ENCODE data around the gene SLX4IP.

Gene SLX4IP

GRCh38 chr20:10639077-10639736 lies 204.1 kb downstream of the SLX4IP start:
- DNase-seq, result no peak

GRCh38 chr20:10639737-10640556 lies 204.8 kb downstream of the SLX4IP start:
- DNase-seq, result no peak

- DNase-seq, result no peak
Measured at GRCh38 chr20:10640897-10641296, 205.8 kb downstream of the SLX4IP start.

- DNase-seq, result no peak
Measured at GRCh38 chr20:10641467-10641866, 206.4 kb downstream of the SLX4IP start.

DNA sequence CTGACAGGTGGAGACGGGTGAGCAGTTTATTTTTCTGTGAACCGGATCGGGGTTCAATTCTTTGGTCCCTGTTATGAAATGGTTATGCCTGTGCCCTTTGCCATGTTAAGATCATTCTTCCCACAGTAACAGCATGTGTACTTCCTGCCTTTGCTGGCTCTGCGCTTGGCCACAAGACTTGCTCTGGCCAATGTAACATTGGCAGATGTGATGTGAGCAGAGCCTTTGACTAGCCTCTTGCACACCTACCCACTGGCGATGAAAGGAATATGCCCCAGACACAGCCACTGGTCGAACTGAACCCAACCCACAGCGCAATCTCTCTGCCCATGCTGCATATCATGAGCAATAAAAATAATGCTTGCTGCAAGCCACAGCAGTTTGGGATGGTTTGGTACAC lies 206.8 kb downstream of the SLX4IP start:
- DNase-seq, result no peak

GRCh38 chr20:10642856-10643559 lies 207.9 kb downstream of the SLX4IP start:
- no peak for DNase-seq

- no peak for DNase-seq
Measured at GRCh38 chr20:10643560-10643873, 208.4 kb downstream of the SLX4IP start.

- DNase-seq, result no peak
Measured at GRCh38 chr20:10644458-10645204, 209.5 kb downstream of the SLX4IP start.

GRCh38 chr20:10645205-10645570 lies 210.1 kb downstream of the SLX4IP start:
- DNase-seq, result no peak

DNA sequence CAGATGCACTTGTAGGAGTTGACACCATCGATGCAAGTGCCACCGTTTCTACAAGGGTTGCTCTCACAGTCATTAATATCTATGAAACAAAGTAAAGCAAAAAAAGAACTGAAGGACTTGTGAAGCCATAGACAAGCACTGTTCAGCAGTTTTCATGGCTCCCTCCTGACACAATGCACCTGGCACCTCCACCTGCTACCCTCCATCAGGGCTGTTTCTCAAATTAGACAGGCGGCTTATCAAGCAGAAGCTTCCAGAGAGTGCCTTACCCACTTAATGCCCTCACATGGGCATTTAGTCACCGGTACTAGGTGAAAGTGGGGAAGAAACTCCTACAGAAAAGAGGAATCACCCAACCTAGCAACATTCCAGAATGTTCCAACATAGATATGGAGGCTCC lies 210.9 kb downstream of the SLX4IP start:
- no peak for DNase-seq

DNA sequence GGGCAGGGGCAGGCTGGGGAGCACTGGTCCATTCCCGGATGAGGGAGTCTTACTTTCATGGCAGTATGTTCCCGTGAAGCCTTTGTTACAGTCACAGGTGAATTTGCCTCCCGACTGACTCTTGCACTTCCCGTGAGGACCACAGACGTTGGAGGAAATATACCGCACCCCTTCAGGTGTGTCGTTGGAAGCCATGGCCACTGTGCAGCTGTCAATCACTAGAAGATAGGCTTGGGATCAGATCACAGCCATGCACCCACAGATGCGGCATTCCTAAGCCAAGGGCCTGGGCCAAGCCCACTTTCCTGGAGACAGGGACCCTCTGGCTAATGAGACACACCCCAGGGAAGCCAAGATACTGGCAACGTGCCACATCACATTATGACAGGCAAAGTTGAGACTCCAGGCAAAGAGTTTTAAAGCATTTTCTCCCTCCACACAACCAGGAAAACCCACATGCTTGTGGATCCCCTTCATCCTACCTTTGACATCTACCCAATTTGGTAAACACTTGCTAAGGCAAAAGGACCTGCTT lies 211.8 kb downstream of the SLX4IP start:
- no peak for DNase-seq

GRCh38 chr20:10647471-10647870 lies 212.4 kb downstream of the SLX4IP start:
- DNase-seq, result no peak

DNA sequence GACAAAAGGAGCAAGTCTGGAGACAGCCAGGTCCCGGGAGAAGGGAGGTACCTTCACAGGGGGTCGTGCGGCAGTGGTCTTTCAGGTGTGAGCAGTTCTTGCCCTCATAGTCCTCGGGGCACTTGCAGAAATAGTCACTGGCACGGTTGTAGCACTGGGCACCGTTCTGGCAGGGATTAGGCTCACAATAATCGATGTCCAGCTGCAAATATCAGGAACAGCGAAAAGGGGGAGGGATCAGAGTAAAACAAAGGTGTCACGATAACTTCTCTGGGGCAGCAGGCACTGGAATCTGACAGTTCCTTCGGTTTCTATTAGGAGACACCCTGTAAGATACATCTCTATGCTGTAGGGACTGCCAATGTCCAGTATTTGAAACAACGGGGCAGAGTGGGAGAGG lies 212.8 kb downstream of the SLX4IP start:
- DNase-seq, result no peak

DNA sequence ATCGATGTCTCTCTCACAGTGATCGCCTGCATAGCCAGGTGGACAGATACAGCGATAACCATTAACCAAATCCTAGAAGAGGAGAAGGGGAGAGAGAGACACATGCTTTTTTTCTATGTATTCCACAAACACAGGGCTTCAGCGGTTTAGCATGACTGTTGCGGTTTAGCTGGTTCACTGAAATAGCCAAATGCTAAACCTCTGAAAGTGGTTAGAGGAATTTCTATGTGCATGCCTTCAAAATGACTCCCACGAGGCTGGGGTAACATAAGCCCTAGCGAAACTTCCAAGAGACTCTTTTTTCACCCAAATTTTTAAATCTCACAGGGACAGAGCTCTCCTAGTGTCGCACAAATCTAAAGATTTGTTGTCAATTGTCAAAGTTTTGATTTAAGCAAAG lies 213.5 kb downstream of the SLX4IP start:
- no peak for DNase-seq

DNA sequence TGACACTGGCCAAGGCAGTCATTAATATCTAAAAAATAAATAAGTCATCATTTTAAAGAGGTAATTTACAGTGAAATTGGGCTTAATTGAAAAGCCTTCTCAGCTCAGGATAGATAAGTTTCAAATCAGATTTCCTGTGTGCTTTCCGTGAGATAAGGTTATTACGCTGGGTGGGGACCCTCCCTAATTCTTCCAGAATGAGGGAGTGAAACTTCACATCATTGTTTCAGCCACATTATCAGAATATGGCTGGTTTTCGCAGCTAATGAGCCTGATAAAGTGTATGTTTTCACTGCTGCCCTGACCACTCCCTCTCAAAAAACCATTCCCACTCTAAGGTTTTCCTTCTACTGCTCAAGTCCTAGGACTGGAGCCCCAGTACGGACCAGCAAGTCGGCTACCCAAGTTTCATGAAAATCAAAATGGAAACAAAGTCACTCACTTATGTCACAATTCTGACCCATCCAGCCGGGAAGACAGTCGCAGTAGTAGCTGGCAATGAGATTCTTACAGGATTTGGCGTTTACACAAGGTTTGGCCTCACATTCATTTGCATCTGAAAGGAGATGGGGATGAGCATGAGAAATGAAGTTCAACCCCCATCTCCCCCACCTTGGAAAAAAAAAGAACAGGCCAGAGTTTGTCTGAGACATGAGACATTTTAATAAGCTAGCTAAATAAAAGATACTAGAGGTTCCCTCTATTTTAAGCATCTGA lies 214.1 kb downstream of the SLX4IP start:
- no peak for DNase-seq

GRCh38 chr20:10649797-10650160 lies 214.7 kb downstream of the SLX4IP start:
- no peak for DNase-seq

DNA sequence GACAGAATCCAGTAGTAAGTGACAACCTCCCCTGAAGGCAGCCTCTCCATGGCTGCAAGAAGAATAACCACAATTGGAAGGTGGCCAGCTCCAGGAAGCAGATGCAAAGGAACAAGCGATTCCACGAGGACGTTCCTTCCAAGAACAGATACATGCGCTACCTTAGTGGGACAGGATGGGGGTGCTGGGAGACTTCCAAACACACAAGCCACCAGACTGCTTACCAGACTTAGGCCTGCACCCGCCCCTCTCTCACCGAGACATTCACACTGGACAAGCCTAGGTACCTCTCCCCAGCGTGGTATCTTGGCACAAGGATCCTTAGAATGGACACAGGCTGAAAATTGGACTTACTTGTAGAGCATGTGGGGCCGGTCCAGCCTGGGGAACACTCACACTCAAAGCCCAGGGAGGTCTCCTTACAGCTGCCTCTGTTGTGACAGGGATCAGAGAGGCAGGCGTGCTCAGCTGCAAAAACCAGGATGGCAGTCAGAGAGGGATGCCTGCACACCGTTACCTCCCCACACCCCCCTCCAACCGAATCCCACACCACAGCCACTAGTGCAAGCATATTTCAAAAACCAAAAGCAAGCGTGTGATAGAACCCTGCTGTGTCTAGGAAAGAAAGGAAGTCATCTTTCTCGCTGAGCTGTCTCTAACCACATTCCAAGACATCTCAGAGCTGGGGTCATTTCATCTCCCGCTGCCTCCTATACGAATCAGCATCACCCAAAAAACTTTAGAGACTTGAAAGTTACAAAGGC lies 216.3 kb downstream of the SLX4IP start:
- DNase-seq, result no peak

- DNase-seq, result no peak
Measured at GRCh38 chr20:10652185-10652584, 217.1 kb downstream of the SLX4IP start.

DNA sequence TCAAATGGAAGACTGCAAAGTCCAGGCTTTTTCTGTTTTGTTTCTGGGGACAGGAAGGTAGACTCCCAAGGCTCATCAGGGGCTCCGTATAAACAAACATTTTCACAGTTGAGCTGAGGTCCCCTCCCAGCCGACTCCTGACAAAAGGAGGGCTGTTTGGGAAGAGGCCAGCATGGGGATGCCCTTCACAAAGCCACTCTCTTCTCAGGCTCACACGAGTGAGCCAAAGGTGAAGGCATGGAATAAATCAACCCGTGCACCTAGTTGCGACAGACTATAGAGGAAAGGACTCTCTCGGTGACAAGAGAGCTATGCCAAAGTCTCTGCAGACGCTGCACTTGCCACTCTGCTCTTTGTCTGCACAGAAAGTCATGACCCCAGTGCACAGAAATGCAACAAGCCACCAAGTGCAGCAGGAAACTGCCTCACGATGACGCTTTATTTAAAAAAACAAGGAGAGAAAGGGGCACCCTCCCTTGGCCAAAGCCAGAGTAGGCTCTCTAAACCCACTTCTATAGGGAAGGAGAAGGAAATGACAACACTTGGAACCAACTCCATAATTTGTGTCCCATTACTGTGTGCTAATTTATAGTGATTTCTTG lies 217.7 kb downstream of the SLX4IP start:
- DNase-seq, result no peak

DNA sequence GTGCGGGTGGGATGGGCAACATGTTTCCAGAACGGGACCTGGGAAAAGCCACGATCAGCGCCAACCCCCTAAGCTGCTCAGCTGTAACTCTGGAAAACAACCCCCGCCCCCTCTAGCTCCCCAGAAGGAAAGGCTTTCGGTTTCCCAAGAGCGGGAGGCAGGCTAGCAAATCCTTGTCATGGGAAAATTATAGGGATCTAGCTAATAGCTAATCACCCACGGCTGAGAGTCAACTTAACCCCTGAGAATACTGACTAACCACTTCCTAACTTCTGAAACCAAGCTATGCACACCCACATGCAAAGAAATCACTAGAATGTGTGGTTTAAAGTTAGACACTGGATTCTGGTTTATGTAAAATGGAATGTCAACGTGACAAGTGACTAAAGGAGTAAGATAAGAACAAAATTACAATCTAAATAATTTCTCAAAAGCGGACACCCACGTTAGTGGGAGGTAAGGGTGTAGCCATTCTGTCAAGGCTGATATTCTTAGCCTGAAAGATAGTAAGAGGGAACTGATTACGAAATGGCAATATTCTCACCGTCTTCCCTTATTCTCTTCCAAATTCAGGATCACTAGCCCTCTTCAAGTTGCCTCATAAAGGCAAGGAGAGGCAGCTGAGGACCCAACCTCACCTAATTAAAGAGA lies 218.6 kb downstream of the SLX4IP start:
- no peak for DNase-seq

GRCh38 chr20:10654250-10654610 lies 219.1 kb downstream of the SLX4IP start:
- no peak for DNase-seq

Data from NCI-H1105 (cell line).